GM15510 (cell line): Measurements from ENCODE around the gene FNBP1.

Experiments
- POLR2A ChIP-seq: IDR thresholded peaks from 3 replicates; pipeline ENCODE4 v1.6.1; 2011; ENCODE audit warnings: borderline replicate concordance; ENCODE audit not compliant: insufficient read length; ENCODE audit errors: extremely low read depth

Gene FNBP1

DNA sequence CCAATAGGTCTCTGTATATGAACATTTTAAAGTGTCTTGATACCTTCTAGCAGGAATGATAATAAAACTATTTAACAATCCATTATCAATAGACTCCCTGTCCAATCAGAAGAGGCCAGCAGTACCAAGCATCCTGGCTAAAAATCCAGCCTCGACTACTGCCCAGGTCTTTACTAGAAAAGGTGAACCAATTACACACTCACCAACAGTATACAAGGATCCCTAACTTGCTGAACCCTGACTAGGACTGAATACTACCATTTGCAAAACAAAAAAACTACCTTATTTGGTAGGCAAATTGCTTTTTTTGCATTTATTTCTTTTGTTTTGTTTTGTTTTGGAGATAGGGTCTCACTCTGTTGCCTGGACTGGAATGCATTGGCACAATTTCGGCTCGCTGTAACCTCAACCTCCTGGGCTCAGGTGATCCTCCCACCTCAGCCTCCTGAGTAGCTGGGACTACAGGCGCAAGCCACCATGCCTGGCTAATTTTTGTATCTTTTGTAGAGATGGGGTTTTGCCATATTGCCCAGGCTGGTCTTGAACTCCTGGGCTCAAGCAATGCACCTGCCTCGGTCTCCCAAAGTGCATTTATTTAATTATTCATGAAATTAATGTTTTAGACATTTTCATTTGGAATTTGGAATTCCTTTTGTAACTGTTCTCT lies 27.5 kb downstream of the FNBP1 start:
- no peak for TF ChIP-seq POLR2A

- TF ChIP-seq POLR2A = no peak
These were observed 29.7 kb downstream of the FNBP1 start for GRCh38 chr9:130013326-130013725.

- no peak for TF ChIP-seq POLR2A
These were observed 32.6 kb downstream of the FNBP1 start for GRCh38 chr9:130010151-130010988.

GRCh38 chr9:130008538-130008937 lies 34.5 kb downstream of the FNBP1 start:
- no peak for TF ChIP-seq POLR2A

GRCh38 chr9:130003943-130004552 lies 38.9 kb downstream of the FNBP1 start:
- no peak for TF ChIP-seq POLR2A

GRCh38 chr9:130002320-130002719 lies 40.7 kb downstream of the FNBP1 start:
- no peak for TF ChIP-seq POLR2A

- TF ChIP-seq POLR2A = no peak
These were observed 41.8 kb downstream of the FNBP1 start for GRCh38 chr9:130001190-130001589.

DNA sequence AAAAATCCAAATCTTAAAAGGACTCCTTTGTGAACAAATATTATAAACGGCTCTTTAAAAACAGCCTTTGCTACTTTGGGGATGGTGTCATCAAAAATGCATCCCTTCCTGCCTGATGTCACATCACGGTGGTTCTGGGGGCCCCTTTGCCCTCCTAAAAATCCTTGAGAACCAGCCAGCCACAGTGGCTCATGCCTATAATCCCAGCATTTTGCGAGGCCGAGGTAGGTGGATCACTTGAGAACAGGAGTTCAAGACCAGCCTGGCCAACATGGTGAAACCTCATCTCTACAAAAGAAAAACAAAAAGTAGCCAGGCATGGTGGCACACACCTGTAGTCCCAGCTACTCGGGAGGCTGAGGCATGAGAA lies 43.9 kb downstream of the FNBP1 start:
- TF ChIP-seq POLR2A = no peak

DNA sequence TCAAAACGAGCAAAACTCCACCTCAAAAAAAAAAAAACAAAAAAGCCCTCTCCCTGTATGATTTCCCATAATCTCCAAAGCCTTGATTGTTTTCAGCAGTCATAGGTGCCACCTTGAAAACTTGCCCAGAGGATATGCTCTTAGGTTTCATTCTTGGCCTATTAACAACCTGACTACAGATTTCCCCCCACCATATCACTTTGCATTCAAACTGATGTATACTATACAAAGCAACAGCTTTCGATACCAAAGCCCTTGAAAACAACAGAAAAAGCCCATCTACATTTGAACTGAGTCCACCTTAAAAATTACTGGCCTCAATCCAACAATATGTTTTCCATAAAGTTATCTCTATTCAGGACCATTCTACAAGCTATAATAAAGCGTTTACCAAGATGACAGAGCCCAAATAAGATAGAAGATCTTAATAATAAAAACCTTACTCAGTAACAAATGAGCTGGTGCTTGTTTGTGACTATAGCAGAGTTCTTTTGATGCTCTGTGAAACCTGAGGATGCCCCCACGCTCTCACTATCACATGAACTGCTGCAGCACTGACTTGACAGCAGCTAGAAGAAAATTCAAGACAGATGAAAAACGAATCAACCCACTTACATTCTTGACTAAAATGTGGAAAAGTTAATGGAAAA lies 44.4 kb downstream of the FNBP1 start:
- no peak for TF ChIP-seq POLR2A

DNA sequence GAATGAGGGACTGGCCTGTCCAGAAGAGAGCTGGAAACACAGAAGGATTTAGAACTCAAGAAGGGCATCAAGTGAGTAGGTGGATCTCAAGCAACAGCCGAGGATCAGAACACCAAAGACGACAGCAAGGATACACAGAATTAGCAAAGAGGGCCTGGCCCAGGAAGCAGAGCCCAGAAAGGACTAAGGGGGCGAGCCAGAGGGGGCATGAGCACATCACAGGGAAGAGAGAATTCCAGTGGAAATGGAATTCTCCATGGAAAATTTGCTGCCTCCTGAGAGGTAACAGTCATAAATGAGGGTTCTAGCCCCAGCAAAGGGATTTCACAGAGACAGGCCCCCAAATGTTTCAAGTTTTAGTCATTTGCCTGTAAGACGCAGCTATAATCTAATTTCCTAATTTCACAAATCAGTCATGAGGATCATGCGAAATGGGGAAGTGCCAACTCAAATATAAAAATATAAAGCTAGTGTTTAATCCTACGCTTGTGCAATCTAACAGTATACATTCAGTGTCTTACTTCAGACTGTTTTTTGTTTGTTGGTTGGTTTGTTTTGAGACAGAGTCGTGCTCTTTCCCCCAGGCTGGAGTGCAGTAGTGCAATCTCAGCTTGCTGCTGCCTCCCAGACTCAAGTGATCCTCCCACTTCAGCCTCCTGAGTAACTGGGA lies 46.7 kb downstream of the FNBP1 start:
- TF ChIP-seq POLR2A = no peak

GRCh38 chr9:129995409-129996160 lies 47.4 kb downstream of the FNBP1 start:
- no peak for TF ChIP-seq POLR2A

- no peak for TF ChIP-seq POLR2A
These were observed 48.1 kb downstream of the FNBP1 start for GRCh38 chr9:129994882-129995281.

GRCh38 chr9:129990269-129991010 lies 52.5 kb downstream of the FNBP1 start:
- TF ChIP-seq POLR2A = peak; percentile 11

GRCh38 chr9:129989740-129990139 lies 53.2 kb downstream of the FNBP1 start:
- TF ChIP-seq POLR2A = no peak

- no peak for TF ChIP-seq POLR2A
These were observed 53.7 kb downstream of the FNBP1 start for GRCh38 chr9:129989362-129989708.
